WTC11 (cell line): ENCODE measurements around the gene SMARCC2. TPM values are rescaled to one million over a fixed set of nuclear protein-coding genes. Genes with fewer than 3 reads are reported as not detected.

Source experiments
- AR ChIP-seq: fragments of 250-450 bp; sonication (Bioruptor Pico); IDR thresholded peaks from 2 replicates; pipeline ENCODE4 v1.9.0; 2021; ENCODE audit warnings: mild to moderate bottlenecking
- ATF1 ChIP-seq: sonication (generic); formaldehyde crosslinking; IDR thresholded peaks from 2 replicates; pipeline ENCODE4 v1.8.1; 2023; ENCODE audit warnings: mild to moderate bottlenecking, moderate library complexity, missing genetic modification reagents
- CDX4 ChIP-seq: fragments of 250-450 bp; sonication (Bioruptor Pico); IDR thresholded peaks from 2 replicates; pipeline ENCODE4 v1.9.0; 2021; ENCODE audit warnings: moderate library complexity, mild to moderate bottlenecking, inconsistent platforms, borderline replicate concordance
- CREB1 ChIP-seq: sonication (generic); formaldehyde crosslinking; IDR thresholded peaks from 2 replicates; pipeline ENCODE4 v1.8.0; 2023; ENCODE audit warnings: mild to moderate bottlenecking, missing genetic modification reagents
- E2F1 ChIP-seq: sonication (generic); formaldehyde crosslinking; IDR thresholded peaks from 2 replicates; pipeline ENCODE4 v1.8.0; 2022; ENCODE audit warnings: mild to moderate bottlenecking, missing genetic modification reagents
- ELF4 ChIP-seq: sonication (generic); formaldehyde crosslinking; IDR thresholded peaks from 2 replicates; pipeline ENCODE4 v1.8.1; 2022; ENCODE audit warnings: low read depth, mild to moderate bottlenecking, moderate library complexity, missing genetic modification reagents
- ERG ChIP-seq: fragments of 250-450 bp; sonication (Bioruptor Pico); IDR thresholded peaks from 2 replicates; pipeline ENCODE4 v1.8.0; 2021; ENCODE audit warnings: mild to moderate bottlenecking
- ETV6 ChIP-seq: sonication (generic); formaldehyde crosslinking; IDR thresholded peaks from 2 replicates; pipeline ENCODE4 v1.8.1; 2022; ENCODE audit warnings: mild to moderate bottlenecking, missing genetic modification reagents
- GRHL2 ChIP-seq: fragments of 250-450 bp; sonication (Bioruptor Pico); IDR thresholded peaks from 2 replicates; pipeline ENCODE4 v1.8.0; 2022; ENCODE audit warnings: mild to moderate bottlenecking, moderate library complexity; ENCODE audit not compliant: insufficient replicate concordance, severe bottlenecking
- HMGA2 ChIP-seq: fragments of 250-450 bp; sonication (Bioruptor Pico); IDR thresholded peaks from 2 replicates; pipeline ENCODE4 v1.4.0; 2021; ENCODE audit warnings: mild to moderate bottlenecking, moderate library complexity
- IRF1 ChIP-seq: sonication (generic); formaldehyde crosslinking; IDR thresholded peaks from 2 replicates; pipeline ENCODE4 v1.8.0; 2023; ENCODE audit warnings: missing genetic modification reagents
- IRF2 ChIP-seq: sonication (generic); formaldehyde crosslinking; IDR thresholded peaks from 2 replicates; pipeline ENCODE4 v1.8.0; 2022; ENCODE audit warnings: low read depth, missing genetic modification reagents, borderline replicate concordance
- KAT7 ChIP-seq: sonication (generic); formaldehyde crosslinking; IDR thresholded peaks from 2 replicates; pipeline ENCODE4 v1.8.1; 2023; ENCODE audit warnings: missing genetic modification reagents, mild to moderate bottlenecking, borderline replicate concordance
- MLX ChIP-seq: sonication (generic); formaldehyde crosslinking; IDR thresholded peaks from 2 replicates; pipeline ENCODE4 v1.8.1; 2023; ENCODE audit warnings: mild to moderate bottlenecking, missing genetic modification reagents, moderate library complexity
- NFATC4 ChIP-seq: fragments of 250-450 bp; sonication (Bioruptor Pico); IDR thresholded peaks from 2 replicates; pipeline ENCODE4 v1.9.0; 2021; ENCODE audit warnings: mild to moderate bottlenecking
- NFYB ChIP-seq: sonication (generic); formaldehyde crosslinking; conservative IDR thresholded peaks from 2 replicates; pipeline ENCODE4 v1.8.0; 2022; ENCODE audit warnings: low read depth, missing genetic modification reagents
- PRRX2 ChIP-seq: fragments of 250-450 bp; sonication (Bioruptor Pico); IDR thresholded peaks from 2 replicates; pipeline ENCODE4 v1.8.0; 2021; ENCODE audit warnings: mild to moderate bottlenecking
- TEAD1 ChIP-seq: sonication (generic); formaldehyde crosslinking; IDR thresholded peaks from 2 replicates; pipeline ENCODE4 v1.8.0; 2022; ENCODE audit warnings: mild to moderate bottlenecking, missing genetic modification reagents
- USF1 ChIP-seq: sonication (generic); formaldehyde crosslinking; IDR thresholded peaks from 2 replicates; pipeline ENCODE4 v1.8.0; 2022; ENCODE audit warnings: mild to moderate bottlenecking, missing genetic modification reagents
- ZBTB21 ChIP-seq: sonication (generic); formaldehyde crosslinking; IDR thresholded peaks from 2 replicates; pipeline ENCODE4 v1.8.1; 2023; ENCODE audit warnings: mild to moderate bottlenecking, missing genetic modification reagents, borderline replicate concordance
- ZBTB43 ChIP-seq: sonication (generic); formaldehyde crosslinking; IDR thresholded peaks from 2 replicates; pipeline ENCODE4 v1.8.1; 2023; ENCODE audit warnings: mild to moderate bottlenecking, missing genetic modification reagents
- ZNF121 ChIP-seq: sonication (generic); formaldehyde crosslinking; IDR thresholded peaks from 2 replicates; pipeline ENCODE4 v1.8.0; 2023; ENCODE audit warnings: missing genetic modification reagents
- ZNF281 ChIP-seq: sonication (generic); formaldehyde crosslinking; IDR thresholded peaks from 2 replicates; pipeline ENCODE4 v1.8.0; 2023; ENCODE audit warnings: mild to moderate bottlenecking, missing genetic modification reagents
- ZNF317 ChIP-seq: sonication (generic); formaldehyde crosslinking; IDR thresholded peaks from 2 replicates; pipeline ENCODE4 v1.8.1; 2023; ENCODE audit warnings: low read depth, mild to moderate bottlenecking, moderate library complexity, missing genetic modification reagents, borderline replicate concordance
- ZNF416 ChIP-seq: fragments of 250-450 bp; sonication (Bioruptor Pico); IDR thresholded peaks from 2 replicates; pipeline ENCODE4 v1.9.0; 2021; ENCODE audit warnings: mild to moderate bottlenecking, inconsistent platforms
- ZNF423 ChIP-seq: fragments of 250-450 bp; sonication (Bioruptor Pico); IDR thresholded peaks from 2 replicates; pipeline ENCODE4 v2.1.2; 2022; ENCODE audit warnings: mild to moderate bottlenecking, moderate library complexity
- ZNF671 ChIP-seq: fragments of 250-450 bp; sonication (Bioruptor Pico); IDR thresholded peaks from 2 replicates; pipeline ENCODE4 v1.8.0; 2021; ENCODE audit warnings: mild to moderate bottlenecking
- total RNA-seq: library from RNA; stranded (reverse); gene quantifications from 3 replicates; pipeline ENCODE4 v1.2.3, GENCODE V29; 2021

The SMARCC2 gene
- total RNA-seq, 1 experiment from 2014 or later: 76.8 TPM

GRCh38 chr12:56221757-56222530 lies 32.7 kb upstream of the SMARCC2 start, which contains the start of gene RNF41 (continued):
- TF ChIP-seq ZNF281 (CRISPR knock-in tag): no peak
- peak; percentile 34; the same call in 1 of the 2 replicates for TF ChIP-seq USF1 (CRISPR knock-in tag)
- TF ChIP-seq ATF1: no peak
- peak; percentile 67; the same call in 1 of the 2 replicates for TF ChIP-seq TEAD1
- no peak for TF ChIP-seq HMGA2 (CRISPR knock-in tag)
- TF ChIP-seq IRF1: 0 out of 2 replicates have a peak, but pooled peaks have one; percentile 14
- 0 out of 2 replicates have a peak, but pooled peaks have one; percentile 55 for TF ChIP-seq CREB1 (CRISPR knock-in tag)
- TF ChIP-seq ETV6 (CRISPR knock-in tag): 0 out of 2 replicates have a peak, but pooled peaks have one; percentile 32
- no peak for TF ChIP-seq ERG (CRISPR knock-in tag)
- TF ChIP-seq ZNF121 (CRISPR knock-in tag): no peak
- TF ChIP-seq PRRX2 (CRISPR knock-in tag): no peak
- no peak for TF ChIP-seq ZNF317 (CRISPR knock-in tag)
- TF ChIP-seq ZBTB43 (CRISPR knock-in tag): no peak
- no peak for TF ChIP-seq AR (CRISPR knock-in tag)
- no peak for TF ChIP-seq E2F1 (CRISPR knock-in tag)
- no peak for TF ChIP-seq ZNF416 (CRISPR knock-in tag)
- TF ChIP-seq NFATC4 (CRISPR knock-in tag): no peak
- no peak for TF ChIP-seq CDX4 (CRISPR knock-in tag)
- no peak for TF ChIP-seq NFYB
- no peak for TF ChIP-seq ZBTB21 (CRISPR knock-in tag)
- TF ChIP-seq ZNF423: no peak
- TF ChIP-seq MLX (CRISPR knock-in tag): no peak
- TF ChIP-seq IRF2 (CRISPR knock-in tag): no peak
- no peak for TF ChIP-seq ELF4 (CRISPR knock-in tag)
- TF ChIP-seq ZNF671 (CRISPR knock-in tag): no peak
- TF ChIP-seq KAT7 (CRISPR knock-in tag): no peak
- no peak for TF ChIP-seq GRHL2 (CRISPR knock-in tag)
